OCI-LY1 (cell line): Measurements from ENCODE around the gene ZNF766.

Experiments
- H2AFZ ChIP-seq: fragments of 200-600 bp; sonication (generic), shearing (Covaris generic); 2 replicates; pipeline ENCODE4 v1.6.0; 2014; ENCODE audit warnings: antibody characterized with exemption, mild to moderate bottlenecking, low read length
- H3F3A ChIP-seq: fragments of 200-600 bp; sonication (generic), shearing (Covaris generic); 2 replicates; pipeline ENCODE4 v1.6.0; 2014; ENCODE audit warnings: mild to moderate bottlenecking, antibody characterized with exemption, low read length, moderate library complexity; ENCODE audit not compliant: insufficient read depth
- H3K27ac ChIP-seq: fragments of 200-600 bp; sonication (generic); 2 replicates; pipeline ENCODE4 v1.5.1; 2014; ENCODE audit warnings: low read length, mixed run types, mild to moderate bottlenecking, low read depth; ENCODE audit not compliant: poor library complexity, severe bottlenecking
- H3K27me3 ChIP-seq: fragments of 200-600 bp; sonication (generic); 2 replicates; pipeline ENCODE4 v1.6.0; 2014; ENCODE audit warnings: antibody characterized with exemption, mild to moderate bottlenecking, low read length, moderate library complexity; ENCODE audit not compliant: insufficient read depth
- H3K36me3 ChIP-seq: fragments of 200-600 bp; sonication (generic); 2 replicates; pipeline ENCODE4 v1.6.1; 2014; ENCODE audit warnings: mild to moderate bottlenecking, antibody characterized with exemption, low read length, moderate library complexity, mixed read lengths; ENCODE audit not compliant: insufficient read depth
- H3K4me1 ChIP-seq: fragments of 200-600 bp; sonication (generic); 2 replicates; pipeline ENCODE4 v1.5.1; 2014; ENCODE audit warnings: mild to moderate bottlenecking, low read length, moderate library complexity; ENCODE audit not compliant: insufficient read depth, severe bottlenecking
- H3K4me2 ChIP-seq: fragments of 200-600 bp; sonication (generic), shearing (Covaris generic); 2 replicates; pipeline ENCODE4 v1.6.1; 2014; ENCODE audit warnings: low read length
- H3K4me3 ChIP-seq: fragments of 200-600 bp; sonication (generic); 2 replicates; pipeline ENCODE4 v1.5.1; 2014; ENCODE audit warnings: low read length, low read depth, mild to moderate bottlenecking, mixed read lengths; ENCODE audit not compliant: poor library complexity, severe bottlenecking
- H3K79me2 ChIP-seq: fragments of 200-600 bp; shearing (Covaris generic); 2 replicates; pipeline ENCODE4 v1.6.1; 2016; ENCODE audit warnings: mixed run types, low read length, mixed read lengths; ENCODE audit not compliant: insufficient read depth
- H3K9ac ChIP-seq: fragments of 200-600 bp; sonication (generic), shearing (Covaris generic); 2 replicates; pipeline ENCODE4 v1.6.1; 2014; ENCODE audit warnings: mild to moderate bottlenecking, low read length, mixed read lengths
- H3K9me2 ChIP-seq: fragments of 200-600 bp; sonication (generic), shearing (Covaris generic); 2 replicates; pipeline ENCODE4 v1.6.1; 2014; ENCODE audit warnings: low read depth, mild to moderate bottlenecking, low read length, mixed read lengths
- H3K9me3 ChIP-seq: fragments of 200-600 bp; shearing (Covaris generic); 2 replicates; pipeline ENCODE4 v1.6.1; 2014; ENCODE audit warnings: low read length, mixed read lengths
- H4K20me1 ChIP-seq: fragments of 200-600 bp; sonication (generic), shearing (Covaris generic); 2 replicates; pipeline ENCODE4 v1.6.0; 2016; ENCODE audit warnings: mild to moderate bottlenecking, low read length; ENCODE audit not compliant: insufficient read depth
- EZH2 ChIP-seq: fragments of 200-600 bp; sonication (generic), shearing (Covaris generic); IDR thresholded peaks from 2 replicates; pipeline ENCODE4 v1.8.0; 2017; ENCODE audit warnings: borderline replicate concordance, mixed run types, mild to moderate bottlenecking, antibody characterized with exemption, low read length, moderate library complexity, mixed read lengths
- TF ChIP-seq, protein P1 (sequence below): fragments of 200-600 bp; sonication (generic), shearing (Covaris generic); IDR thresholded peaks from 2 replicates; pipeline ENCODE4 v1.5.1; 2017; ENCODE audit warnings: mild to moderate bottlenecking, antibody characterized with exemption, low read length, moderate library complexity, mixed read lengths

The ZNF766 gene

GRCh38 chr19:52269338-52270261 lies at the start of gene ZNF766:
Gene ZNF766 (plus strand): TSS chr19:52269587. CDS start chr19:52269614, 27 bp downstream.
- Histone ChIP-seq H3K4me2 (peak within 1 kb of the TSS; percentile 98), H3K9ac (peak within 1 kb of the TSS; percentile 94), H3K9me3 (peaks cover 27% of the 10 kb centered on the region), H4K20me1 (no peaks in the 10 kb centered on the region), H3K27me3 (no peaks in the 10 kb centered on the region), H3K27ac (peak within 1 kb of the TSS; percentile 11), H3K4me1 (peaks cover 13% of the 10 kb centered on the region), H3K36me3 (peaks cover 40% of the 10 kb centered on the region), H3K79me2 (peaks cover 36% of the 10 kb centered on the region), H3F3A (no peaks in the 10 kb centered on the region), H2AFZ (0 out of 2 replicates have a peak within 1 kb of the TSS, but pooled peaks have one; percentile 62), H3K9me2 (no peaks in the 10 kb centered on the region), H3K4me3 (peak within 1 kb of the TSS; percentile 87)
- TF ChIP-seq, protein P1, sequence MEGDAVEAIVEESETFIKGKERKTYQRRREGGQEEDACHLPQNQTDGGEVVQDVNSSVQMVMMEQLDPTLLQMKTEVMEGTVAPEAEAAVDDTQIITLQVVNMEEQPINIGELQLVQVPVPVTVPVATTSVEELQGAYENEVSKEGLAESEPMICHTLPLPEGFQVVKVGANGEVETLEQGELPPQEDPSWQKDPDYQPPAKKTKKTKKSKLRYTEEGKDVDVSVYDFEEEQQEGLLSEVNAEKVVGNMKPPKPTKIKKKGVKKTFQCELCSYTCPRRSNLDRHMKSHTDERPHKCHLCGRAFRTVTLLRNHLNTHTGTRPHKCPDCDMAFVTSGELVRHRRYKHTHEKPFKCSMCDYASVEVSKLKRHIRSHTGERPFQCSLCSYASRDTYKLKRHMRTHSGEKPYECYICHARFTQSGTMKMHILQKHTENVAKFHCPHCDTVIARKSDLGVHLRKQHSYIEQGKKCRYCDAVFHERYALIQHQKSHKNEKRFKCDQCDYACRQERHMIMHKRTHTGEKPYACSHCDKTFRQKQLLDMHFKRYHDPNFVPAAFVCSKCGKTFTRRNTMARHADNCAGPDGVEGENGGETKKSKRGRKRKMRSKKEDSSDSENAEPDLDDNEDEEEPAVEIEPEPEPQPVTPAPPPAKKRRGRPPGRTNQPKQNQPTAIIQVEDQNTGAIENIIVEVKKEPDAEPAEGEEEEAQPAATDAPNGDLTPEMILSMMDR: no peak
- no peak for TF ChIP-seq EZH2

DNA sequence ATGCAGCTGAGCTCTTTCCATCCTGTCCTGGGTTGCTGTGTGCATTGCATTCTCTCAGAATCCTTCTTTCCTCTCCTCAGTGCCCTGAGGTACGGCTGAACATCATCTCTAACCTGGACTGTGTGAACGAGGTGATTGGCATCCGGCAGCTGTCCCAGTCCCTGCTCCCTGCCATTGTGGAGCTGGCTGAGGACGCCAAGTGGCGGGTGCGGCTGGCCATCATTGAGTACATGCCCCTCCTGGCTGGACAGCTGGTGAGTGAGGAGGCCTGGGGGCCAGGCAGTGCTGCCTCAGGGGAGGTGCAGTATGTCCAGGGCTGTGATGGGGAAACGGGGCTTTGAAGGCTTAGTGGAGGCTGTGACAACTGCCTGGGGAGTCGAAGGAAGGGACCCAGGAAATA lies 49.8 kb upstream of the ZNF766 start:
- no peak for TF ChIP-seq EZH2
- TF ChIP-seq, protein P1: no peak
- no peaks in the 10 kb centered on the region for H3K9me3 ChIP-seq
- no peaks in the 10 kb centered on the region for H4K20me1 ChIP-seq
- no peaks in the 10 kb centered on the region for H3K9me2 ChIP-seq
- H3K27ac ChIP-seq: no peak overlapping the region
- H3K36me3 ChIP-seq: peaks cover 99% of the 10 kb centered on the region
- no peak overlapping the region for H3K9ac ChIP-seq
- H3K79me2 ChIP-seq: no peaks in the 10 kb centered on the region
- H3K4me3 ChIP-seq: no peak overlapping the region
- no peaks in the 10 kb centered on the region for H3F3A ChIP-seq
- H3K4me2 ChIP-seq: no peak overlapping the region
- no peaks in the 10 kb centered on the region for H3K27me3 ChIP-seq
- no peaks in the 10 kb centered on the region for H3K4me1 ChIP-seq
- H2AFZ ChIP-seq: no peak overlapping the region

DNA sequence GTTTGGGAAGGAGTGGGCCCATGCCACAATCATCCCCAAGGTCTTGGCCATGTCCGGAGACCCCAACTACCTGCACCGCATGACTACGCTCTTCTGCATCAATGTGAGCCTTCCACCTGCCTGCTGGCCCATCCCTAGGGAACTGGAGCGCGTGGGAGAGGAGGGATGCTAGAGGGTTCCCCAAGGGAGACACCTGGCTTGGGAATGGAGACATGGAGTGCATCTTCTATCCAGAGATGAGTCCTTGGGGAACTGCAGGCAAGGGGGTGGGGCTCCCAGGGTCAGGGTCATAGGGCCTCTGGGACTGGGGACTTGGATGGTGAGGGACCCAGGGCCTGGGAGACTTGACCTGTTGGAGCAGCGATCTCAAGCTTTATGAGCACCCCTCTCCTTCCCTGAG lies 48.4 kb upstream of the ZNF766 start:
- H4K20me1 ChIP-seq: no peaks in the 10 kb centered on the region
- H3K4me1 ChIP-seq: no peaks in the 10 kb centered on the region
- H3K79me2 ChIP-seq: no peaks in the 10 kb centered on the region
- no peaks in the 10 kb centered on the region for H3K27me3 ChIP-seq
- no peak overlapping the region for H3K9ac ChIP-seq
- no peak for TF ChIP-seq EZH2
- TF ChIP-seq, protein P1: no peak
- H3K4me3 ChIP-seq: no peak overlapping the region
- peaks cover 99% of the 10 kb centered on the region for H3K36me3 ChIP-seq
- no peak overlapping the region for H2AFZ ChIP-seq
- no peak overlapping the region for H3K27ac ChIP-seq
- H3K4me2 ChIP-seq: no peak overlapping the region
- no peaks in the 10 kb centered on the region for H3F3A ChIP-seq
- no peaks in the 10 kb centered on the region for H3K9me3 ChIP-seq
- no peaks in the 10 kb centered on the region for H3K9me2 ChIP-seq
